NCI-H774 (cell line): ENCODE measurements around the gene PRR14L.
"Not testable (repeated sequence)": the region's sequence is repeated elsewhere in the genome, so short reads cannot be mapped to it uniquely, and the experiment has no call there.

Source experiments
- DNase-seq: peaks from one replicate; lab custom pipeline; 2025; lab: John Stamatoyannopoulos, UW

Gene PRR14L

DNA sequence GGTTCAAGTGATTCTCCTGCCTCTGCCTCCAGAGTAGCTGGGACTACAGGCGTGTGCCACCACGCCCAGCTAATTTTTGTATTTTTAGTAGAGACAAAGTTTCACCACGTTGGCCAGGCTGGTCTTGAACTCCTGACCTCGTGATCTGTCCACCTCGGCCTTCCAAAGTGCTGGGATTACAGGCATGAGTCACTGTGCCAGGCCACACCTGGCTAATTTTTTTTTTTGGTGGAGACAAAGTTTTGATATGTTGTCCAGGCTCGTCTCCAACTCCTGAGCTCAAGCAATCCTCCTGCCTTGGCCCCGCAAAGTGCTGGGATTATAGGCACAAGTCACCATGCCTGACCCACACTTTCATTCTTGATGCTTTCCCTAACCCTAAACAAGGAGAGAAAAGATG, 9.6 kb downstream of the PRR14L start:
- not testable (repeated sequence) for DNase-seq

DNA sequence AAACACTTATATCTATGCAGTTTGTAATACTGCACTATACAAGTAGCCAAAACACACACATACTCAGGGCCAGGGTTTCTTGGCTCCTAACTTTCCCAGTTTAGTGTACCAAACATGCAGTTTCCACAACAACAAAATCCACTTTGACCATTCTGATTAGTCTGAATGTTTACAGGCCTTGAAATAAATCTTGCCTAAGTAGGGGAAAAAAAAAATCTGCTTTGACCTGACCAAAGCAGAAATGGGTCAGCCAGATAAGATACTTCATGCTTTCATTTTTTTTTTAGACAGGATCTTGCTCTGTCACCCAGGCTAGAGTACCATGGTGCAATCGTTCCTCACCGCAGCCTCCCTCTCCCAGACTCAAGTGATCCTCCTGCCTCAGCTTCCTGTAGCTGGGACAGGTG, 10.1 kb downstream of the PRR14L start:
- no peak for DNase-seq

DNA sequence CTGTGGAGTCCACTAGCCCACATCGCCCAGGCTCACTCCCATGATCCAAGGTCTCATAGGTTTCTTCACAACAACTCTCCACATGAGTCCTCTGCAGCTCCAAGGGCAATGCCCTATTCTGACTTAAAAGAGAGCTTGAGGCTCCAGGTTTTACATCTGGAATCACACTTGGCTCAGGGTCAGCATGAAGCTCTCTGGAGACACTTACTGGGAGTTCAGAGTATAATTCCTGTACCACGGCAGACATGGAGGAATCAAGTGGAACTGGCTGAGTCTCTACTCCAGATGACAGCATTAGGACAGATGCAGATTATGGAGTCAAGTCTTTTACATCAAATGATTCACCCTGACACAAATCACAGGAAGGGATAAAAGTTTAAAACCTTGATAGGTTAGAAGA, 11.4 kb downstream of the PRR14L start:
- no peak for DNase-seq

DNA sequence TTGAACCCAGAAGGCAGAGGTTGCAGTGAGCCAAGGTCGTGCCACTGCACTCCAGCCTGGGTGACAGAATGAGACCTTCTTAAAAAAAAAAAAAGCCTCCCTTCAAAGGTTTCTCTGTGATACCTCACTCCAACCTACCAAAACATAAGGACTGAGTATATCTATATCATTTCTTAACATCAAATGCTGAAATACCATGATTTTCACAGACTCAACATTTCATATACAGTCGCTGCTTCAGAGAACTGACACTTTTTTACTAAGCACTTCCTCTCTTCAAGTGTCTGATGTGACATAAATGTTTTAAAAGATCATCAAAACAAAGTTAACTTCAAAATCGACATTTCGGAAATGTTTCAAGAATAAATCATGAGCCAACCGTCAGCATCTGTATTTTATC, 12.0 kb downstream of the PRR14L start:
- no peak for DNase-seq

DNA sequence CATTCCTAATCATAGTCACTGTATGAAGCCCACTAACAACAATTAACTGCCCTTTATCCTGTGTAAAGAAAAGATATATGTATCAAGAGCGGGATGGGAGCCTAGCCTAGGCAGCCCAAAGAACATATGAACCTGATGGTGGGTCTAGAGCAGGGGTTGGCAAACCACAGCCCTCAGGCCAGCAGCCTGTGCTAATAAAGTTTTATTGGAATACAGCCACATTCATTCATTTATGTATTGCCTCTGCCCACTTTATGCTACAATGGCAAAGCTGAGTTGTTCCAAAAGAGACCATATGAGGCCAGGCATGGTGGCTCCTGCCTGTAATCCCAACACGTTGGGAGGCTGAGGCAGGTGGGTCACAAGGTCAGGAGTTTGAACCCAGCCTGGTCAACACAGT, 13.5 kb downstream of the PRR14L start:
- DNase-seq, result no peak

DNA sequence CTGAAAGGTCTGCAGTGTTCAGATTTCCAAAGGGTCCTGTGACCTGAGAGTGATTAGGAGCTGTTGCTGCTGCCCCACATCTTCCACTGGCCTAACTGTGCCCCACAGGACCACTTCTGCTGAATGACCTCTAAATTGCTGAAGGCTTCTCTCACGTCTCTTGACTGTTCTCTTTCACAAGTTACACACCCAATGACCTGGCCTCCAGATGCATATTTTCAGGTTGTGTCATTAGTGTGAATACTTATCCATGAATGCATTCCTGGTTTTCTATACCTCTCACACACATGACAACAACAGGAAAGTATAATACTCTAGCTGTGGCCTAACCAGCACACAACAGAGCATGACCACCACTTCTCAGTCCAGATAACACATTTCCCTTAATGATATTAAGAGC, 15.4 kb downstream of the PRR14L start:
- DNase-seq, result no peak

DNA sequence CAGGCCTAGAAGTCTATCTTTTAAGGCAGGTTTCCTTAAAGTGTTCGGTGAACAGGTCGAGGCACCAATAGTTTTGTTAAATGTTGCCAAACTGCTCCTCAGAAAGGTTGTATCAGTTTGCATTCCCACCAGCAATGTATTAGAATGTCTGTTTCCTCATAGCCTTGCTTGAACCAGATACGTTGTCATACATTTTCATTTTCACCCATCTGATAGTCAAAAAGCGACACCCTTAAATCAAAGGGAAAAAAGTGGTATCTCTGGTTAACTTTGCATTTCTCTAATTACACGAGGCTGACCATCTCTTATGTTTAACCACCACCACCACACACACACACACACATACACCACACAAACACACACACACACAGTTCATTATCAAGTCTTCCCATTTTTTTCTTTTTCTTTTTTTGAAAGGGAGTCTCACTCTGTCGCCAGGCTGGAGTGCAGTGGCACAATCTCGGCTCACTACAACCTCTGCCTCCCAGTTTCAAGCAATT, 16.3 kb downstream of the PRR14L start:
- DNase-seq, result no peak

DNA sequence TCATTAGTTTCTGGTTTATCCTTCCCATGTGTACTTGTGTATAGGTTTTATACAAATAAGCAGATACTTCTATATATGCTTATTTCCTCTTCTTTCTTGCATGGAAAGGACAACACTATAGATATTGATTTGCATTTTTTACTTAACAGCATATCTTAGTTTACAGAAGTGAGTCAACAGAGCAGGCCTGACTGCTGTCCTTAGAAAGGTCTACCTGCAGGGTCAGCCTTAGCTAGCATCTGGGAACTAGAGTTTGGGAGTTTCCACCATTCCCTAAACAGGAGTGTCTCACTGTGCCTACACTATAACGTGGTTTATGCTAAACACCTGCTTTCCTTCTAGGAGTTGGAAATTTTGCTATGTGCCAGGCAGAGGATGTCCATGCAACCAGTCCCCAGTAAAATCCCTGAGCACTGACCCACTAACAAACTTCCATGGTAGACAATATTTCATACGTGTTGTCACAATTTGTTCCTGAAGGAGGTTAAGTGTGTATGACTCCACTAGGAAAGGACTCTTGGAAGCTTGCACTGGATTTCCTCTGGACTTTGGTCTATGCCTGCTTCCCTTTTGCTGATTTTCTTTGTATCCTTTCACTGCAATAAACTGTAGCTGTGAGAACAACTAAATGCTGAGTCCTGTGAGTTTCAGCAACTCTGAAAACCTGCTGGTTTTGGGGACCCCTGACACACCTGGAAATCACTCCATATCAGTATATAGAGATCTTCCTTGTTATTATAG, 17.7 kb downstream of the PRR14L start:
- DNase-seq, result no peak

DNA sequence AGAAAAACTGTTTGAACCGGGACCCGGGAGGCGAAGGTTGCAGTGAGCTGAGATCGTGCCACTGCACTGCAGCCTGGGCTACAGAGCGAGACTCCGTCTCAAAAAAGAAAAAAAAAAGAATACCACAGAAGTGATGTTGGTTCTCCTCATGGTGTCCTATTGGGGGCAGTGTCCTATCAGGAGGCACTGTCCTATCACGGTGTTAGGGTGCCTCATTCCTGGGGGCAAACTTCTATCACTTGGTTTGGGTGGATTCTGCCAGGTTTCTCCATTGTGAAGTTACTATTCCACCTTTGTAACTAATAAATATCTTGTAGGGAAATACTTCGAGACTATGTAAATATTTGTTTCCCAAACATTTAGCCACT, 19.6 kb downstream of the PRR14L start:
- no peak for DNase-seq

DNA sequence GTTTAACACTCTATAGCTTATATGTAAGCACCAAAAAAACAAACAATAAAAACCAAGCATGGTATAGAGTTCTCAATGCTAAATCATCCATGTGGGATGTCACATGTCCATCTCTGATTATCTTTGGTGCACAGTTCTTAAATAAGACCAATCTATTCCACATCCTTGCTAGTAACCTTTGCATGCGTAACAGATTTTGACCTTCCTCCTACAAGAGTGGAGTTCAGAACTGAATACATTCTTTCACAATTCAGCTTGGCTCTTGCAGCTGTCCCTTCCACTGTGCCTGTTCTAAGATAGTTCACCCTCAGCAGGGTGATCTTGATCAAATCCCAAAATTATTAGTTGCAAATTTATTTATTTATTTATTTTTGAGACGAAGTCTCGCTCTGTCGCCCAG, 21.1 kb downstream of the PRR14L start:
- no peak for DNase-seq

DNA sequence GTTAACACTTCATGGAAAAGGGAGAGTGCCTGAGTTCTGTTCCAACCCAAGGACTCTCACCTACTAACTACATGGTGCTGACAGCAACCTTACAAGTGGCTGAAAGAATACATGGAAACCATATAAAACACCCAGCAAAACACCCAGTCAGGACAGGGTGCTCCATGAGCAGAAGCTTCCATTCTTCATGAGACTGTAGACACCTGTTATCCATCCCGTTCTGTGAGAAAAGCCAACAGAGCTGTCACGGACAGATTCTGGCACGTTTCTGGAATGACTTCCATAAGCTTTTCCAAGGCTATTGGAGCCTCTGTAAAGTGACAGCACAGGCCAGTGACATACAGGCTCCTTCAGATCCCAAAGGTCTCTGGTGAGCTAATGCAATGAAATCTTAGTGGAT, 23.2 kb downstream of the PRR14L start:
- no peak for DNase-seq

DNA sequence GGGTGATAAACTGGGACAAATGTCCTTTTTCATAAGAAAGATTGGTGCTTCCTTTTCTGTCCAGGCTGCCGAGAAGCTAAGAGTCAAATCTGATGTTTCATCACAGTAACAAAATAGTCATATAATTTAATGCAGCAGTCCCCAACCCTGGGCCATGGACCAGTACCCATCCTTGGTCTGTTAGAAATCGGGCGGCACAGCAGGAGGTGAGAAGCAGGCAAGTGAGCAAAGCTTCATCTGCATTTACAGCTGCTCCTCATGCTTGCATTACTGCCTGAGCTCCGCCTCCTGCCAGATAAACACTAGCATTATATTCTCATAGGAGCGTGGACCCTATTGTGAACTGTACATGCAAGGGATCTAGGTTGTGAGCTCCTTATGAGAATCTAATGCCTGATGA, 26.2 kb downstream of the PRR14L start:
- DNase-seq, result no peak

DNA sequence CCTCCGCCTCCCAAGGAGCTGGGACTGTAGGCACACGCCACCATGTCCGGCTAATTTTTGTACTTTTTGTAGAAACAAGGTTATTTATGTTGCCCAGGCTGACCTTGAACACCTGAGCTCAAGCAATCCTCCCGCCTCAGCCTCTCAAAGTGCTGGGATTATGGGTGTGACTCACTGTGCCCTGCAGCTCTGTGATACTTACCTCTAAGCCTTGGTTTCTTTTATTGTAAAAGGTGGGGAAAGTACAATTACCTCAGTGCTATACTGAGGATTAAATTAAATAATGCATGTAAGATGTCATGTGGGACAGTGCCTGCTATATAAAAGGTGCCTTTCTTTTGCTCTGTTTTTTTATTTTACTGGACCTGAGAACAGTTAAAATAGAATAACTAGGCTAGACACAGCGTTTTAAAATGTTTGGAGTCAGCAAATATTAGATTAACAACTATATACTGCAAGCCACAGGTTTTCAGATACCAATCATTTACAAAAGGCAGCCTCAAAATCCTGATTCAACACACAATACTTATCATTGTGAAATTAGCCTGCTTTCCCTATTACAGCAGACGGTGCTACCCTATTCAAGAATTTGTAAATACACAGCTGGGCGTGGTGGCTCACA, 30.0 kb downstream of the PRR14L start:
- DNase-seq, result no peak

DNA sequence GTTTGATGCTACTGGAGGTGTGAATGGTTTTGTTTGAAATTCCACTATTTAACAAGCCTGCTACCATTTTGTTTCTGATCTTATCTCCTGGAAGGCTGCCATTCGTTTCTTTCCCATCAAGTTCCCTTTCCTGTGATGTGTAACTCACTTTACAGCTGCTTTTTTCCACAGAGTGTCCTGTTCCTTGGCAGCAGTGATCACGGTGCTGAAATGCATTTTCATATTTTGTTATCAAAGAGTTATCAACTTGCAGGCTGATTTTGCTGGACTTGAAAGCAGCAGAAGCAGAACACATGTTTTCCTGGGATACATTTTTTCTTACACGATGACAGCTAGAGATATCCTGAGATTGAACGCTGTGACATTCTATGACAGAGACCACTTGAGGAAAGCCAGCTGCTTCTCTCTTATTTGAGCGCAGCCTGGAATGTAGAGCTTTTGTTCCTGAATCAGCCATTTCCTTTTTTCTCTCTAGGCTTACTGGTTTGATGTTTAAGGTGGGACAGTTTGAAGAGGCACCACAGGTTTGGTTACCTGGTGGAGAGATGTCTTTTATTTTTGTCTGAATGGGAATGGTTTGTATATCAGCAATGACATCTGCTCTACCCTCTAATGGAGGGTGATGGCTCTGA, 34.7 kb downstream of the PRR14L start:
- no peak for DNase-seq

DNA sequence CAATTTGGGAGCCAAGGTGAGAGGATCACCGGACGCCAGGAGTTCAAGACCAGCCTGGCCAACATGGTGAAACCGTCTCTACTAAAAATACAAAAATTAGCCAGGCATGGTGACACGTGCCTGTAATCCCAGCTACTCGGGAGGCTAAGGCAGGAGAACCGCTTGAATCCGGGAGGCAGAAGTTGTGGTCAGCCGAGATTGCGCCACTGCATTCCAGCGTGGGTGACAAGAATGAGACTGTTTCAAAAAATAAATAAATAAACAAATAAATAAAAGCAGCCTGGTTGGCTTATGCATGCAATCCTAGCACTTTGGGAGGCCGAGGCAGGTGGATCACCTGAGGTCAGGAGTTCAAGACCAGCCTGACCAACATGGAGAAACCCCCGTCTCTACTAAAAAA, 38.7 kb downstream of the PRR14L start:
- not testable (repeated sequence) for DNase-seq

DNA sequence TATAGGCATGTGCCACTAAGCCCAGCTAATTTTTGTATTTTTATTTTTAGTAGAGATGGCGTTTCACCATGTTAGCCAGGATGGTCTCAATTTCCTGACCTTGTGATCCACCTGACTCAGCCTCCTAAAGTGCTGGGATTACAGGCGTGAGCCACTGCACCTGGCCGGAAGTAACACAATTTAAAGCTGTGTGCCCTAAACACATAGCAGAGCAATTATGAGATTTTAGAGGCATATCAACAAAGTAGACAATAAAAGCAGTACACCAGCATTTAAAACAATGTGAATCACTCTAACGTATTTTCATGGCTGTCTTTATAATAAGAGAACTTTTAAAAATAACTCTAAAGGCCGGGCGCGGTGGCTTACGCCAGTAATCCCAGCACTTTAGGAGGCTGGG, 42.4 kb downstream of the PRR14L start:
- DNase-seq, result no peak

DNA sequence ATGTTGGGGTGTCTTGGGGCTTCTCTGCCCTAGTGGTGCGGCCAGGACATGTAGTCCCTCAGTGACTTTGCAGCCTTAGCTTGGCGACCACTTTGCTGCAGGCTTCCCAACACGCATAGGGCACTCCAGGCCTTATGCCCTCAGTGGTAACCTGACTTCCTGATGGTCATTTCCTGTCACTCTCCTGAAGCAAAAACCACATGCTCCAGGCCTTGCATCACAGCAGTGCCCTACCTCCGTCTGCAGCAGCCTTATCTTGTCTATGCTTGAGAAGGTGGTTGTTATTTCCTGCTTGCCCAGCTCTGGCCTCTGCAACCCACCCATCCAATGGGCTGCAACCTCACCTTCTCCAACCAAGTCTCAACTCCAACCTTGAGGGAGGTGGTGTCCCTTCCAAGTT, 54.5 kb downstream of the PRR14L start:
- no peak for DNase-seq

DNA sequence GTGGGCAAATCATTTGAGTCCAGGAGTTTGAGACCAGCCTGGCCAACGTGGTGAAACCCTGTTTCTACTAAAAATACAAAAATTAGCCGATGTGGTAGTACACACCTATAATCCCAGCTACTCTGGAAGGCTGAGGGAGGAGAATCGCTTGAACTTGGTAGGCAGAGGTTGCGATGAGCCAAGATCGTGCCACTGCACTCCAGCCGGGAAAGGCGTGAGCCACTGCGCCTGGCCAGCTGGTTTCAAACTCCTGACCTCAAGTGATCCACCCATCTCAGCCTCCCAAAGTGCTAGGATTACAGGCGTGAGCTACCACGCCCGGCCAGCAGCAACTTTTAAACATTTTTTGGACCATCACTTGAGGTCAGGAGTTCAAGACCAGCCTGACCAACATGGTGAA, 55.9 kb downstream of the PRR14L start:
- not testable (repeated sequence) for DNase-seq

DNA sequence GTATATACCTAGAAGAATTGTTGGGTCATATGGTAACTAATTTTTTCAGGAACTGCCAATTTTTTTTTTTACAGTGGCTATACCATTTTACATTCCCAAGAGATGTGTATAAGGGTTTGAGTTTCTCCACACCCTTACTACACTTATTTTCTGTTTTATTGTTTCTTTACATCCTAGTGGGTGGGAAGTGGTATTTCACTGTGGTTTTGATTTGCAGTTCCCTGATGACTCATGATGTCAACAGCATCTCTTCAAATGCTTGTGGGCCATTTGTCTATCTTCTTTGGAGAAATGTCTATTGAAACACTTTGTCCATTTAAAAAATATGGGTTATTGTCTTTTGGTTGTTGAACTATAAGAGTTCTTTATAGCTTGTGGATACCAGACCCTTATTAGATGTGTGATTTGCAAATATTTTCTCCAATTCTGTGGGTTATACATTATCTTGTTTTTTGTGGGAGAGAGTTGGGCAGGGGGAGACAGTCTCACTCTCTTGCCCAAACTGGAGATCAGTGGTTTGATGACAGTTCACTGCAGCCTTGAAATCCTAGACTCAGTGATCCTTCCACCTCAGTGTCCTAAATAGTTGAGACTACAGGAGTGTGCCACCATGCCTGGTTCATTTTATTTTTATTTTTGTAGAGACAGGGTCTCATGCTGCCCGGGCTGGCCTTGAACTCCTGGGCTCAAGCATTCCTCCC, 57.6 kb downstream of the PRR14L start:
- no peak for DNase-seq

DNA sequence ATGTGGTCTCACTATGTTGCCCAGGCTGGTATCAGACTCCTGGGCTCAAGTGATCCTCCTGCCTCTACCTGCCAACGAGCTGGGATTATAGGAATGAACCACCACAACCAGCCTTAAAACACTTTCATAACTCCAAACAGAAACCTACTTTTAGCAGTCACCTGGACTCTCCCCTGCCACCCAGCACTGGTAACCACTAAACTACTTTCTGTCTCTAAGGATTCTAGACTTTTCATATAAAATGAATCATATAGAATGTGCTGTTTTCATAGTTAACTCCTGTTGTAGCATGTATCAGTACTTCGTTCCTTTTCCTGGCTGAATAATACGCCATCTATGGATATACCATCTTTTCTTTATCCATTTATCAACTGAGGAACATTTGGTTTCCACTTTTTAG, 58.5 kb downstream of the PRR14L start:
- no peak for DNase-seq

DNA sequence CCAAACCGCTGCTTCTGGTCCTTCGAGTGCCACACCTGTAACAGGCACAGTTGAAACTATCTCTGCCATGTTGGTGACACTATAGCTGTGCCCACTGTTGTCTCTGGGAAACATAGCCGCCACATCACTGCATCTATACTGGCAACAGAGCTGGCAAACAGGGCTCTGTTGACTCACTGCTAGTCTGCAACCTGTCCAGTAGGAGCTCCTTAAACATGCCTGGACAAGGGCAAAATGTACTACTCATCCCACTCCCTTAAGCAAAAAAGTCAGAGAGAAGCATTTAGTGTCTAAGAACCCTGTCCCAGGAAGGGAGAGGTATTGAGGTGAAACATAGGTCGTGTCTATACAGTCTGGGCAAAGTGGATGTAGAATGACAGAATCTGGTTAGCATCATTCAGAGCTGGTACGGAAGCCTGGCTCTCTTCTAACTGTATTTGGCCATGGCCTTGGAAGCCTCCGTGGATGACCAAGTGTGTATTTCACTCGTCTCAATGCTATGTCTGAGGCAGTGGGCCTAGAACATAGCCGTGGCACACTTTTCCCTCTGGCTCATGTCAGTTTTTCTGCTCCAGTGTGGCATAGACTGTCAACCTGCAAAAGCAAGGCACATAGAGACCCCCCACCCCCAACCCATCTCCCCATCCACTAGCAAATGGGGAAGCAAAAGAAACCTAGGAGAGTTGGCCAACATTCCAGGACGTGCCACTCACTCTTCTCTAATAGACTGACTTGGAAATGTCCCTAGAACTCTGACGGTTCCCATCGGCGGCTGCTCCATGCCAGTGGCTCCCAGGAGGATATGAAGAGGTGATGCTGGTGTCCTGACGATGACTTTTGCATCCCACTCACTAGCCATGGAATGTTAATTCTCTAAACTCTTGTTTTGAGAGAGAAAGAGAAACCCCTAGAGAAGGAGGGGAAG, 66.5 kb downstream of the PRR14L start:
- no peak for DNase-seq

DNA sequence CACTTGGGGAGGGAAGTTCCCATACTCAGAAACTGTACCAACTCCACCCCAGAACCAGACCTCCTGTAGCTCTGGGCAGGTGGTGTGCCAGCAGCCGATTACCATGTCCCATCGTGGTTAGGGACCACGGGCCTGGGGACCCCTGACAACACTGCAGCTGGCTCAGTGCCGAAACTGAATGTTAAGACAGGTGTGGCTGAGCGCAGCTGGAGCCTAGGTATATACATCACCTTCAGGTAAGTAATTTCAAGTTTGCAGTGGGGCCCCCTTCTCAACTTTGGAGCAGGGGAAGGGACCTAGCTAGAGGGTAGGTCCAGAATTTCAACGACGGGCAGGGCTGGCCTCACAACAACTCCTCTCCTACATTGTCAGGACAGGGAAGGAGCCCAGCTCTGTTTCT, 67.2 kb downstream of the PRR14L start:
- no peak for DNase-seq
